Measurements from ENCODE around the gene RABGAP1L. TPM values are rescaled to one million over a fixed set of nuclear protein-coding genes. Genes with fewer than 3 reads are reported as not detected.

RABGAP1L gene
- total RNA-seq, 1 donor from 2014 or later = 83.9 TPM

DNA sequence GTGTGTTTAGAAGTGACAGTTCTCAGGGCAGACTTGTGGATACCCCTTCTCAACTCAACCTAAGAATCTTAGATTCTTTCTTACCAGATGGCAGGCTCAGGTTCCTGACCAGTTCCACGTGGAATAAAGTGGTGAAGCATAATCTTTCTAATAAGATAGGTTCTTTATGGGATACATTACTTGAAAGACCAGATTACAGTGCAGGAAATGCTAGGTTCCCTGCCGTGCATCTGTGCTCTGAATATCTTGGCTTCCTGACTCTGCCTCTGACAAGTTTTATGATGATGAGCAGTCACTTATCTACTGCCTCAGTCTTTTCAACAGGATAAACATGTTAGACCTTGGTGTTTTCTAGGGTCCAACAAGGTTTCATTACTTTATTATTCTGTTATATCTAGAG lies 632.5 kb downstream of the RABGAP1L start:
- TF ChIP-seq, protein P1, sequence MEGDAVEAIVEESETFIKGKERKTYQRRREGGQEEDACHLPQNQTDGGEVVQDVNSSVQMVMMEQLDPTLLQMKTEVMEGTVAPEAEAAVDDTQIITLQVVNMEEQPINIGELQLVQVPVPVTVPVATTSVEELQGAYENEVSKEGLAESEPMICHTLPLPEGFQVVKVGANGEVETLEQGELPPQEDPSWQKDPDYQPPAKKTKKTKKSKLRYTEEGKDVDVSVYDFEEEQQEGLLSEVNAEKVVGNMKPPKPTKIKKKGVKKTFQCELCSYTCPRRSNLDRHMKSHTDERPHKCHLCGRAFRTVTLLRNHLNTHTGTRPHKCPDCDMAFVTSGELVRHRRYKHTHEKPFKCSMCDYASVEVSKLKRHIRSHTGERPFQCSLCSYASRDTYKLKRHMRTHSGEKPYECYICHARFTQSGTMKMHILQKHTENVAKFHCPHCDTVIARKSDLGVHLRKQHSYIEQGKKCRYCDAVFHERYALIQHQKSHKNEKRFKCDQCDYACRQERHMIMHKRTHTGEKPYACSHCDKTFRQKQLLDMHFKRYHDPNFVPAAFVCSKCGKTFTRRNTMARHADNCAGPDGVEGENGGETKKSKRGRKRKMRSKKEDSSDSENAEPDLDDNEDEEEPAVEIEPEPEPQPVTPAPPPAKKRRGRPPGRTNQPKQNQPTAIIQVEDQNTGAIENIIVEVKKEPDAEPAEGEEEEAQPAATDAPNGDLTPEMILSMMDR (IDR thresholded peaks at IDR 0.05) = no peak
- Histone ChIP-seq H3K4me3 (no peak overlapping the region), H3K27me3 (ENCODE audit: low read depth) (no peaks in the 10 kb centered on the region), H3K27ac (no peak overlapping the region), H3K36me3 (no peaks in the 10 kb centered on the region), H3K9me3 (no peaks in the 10 kb centered on the region), H3K4me1 (no peaks in the 10 kb centered on the region)
- no peak for ATAC-seq
- no peak for DNase-seq
- intact Hi-C loops (cut with DNase I) = no loop called here

DNA sequence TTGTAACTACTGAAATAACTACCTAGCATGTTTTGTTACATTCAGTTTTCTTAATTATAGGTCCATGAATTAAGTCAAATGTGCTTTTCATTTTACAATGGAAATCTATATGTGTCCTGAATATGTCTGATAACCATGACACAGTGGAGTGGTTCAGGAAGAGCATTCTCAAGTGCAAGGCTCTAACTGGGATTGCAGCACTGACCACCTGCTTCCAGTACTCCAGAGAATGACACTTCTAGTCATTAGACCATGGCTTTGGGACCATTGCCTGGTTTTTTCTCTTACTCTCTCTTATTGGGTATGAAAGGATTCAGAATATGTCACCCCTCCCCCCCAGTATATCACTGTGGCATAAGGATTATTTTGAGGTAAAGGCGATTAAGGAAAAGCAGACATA lies 635.5 kb downstream of the RABGAP1L start:
- ATAC-seq (no peak), DNase-seq (no peak)
- no peaks in the 10 kb centered on the region for H3K36me3 ChIP-seq
- no peaks in the 10 kb centered on the region for H3K27me3 ChIP-seq (ENCODE audit: low read depth)
- intact Hi-C loops (cut with DNase I) = no loop called here
- peaks cover 5% of the 10 kb centered on the region for H3K4me1 ChIP-seq
- no peak overlapping the region for H3K4me3 ChIP-seq
- TF ChIP-seq, protein P1 (IDR thresholded peaks at IDR 0.05) = no peak
- no peaks in the 10 kb centered on the region for H3K9me3 ChIP-seq
- no peak overlapping the region for H3K27ac ChIP-seq

DNA sequence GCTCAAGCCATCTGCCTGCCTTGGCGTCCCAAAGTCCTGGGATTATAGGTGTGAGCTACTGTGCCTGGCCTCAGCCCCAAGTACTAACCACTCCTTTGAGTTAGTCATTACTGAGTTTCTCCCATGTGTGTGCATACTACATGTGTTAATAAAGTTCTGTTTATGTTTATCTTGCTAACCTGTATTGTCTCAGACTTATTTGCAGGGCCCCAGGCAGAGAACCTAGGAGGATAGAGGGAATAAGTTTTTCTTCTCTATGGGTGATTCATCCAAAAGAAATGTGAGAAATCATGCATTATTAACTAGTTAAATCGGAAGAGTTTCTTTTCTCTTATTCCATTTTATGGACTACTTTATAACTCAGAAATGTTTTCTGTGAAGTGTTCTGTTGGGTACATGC lies 636.5 kb downstream of the RABGAP1L start:
- TF ChIP-seq, protein P1 (IDR thresholded peaks at IDR 0.05) = no peak
- no peaks in the 10 kb centered on the region for H3K9me3 ChIP-seq
- no peak overlapping the region for H3K27ac ChIP-seq
- DNase-seq (no peak), ATAC-seq (no peak)
- no peak overlapping the region for H3K4me3 ChIP-seq
- H3K27me3 ChIP-seq (ENCODE audit: low read depth) = no peaks in the 10 kb centered on the region
- H3K4me1 ChIP-seq = peaks cover 12% of the 10 kb centered on the region
- H3K36me3 ChIP-seq = no peaks in the 10 kb centered on the region
- intact Hi-C loops (cut with DNase I) = no loop called here

DNA sequence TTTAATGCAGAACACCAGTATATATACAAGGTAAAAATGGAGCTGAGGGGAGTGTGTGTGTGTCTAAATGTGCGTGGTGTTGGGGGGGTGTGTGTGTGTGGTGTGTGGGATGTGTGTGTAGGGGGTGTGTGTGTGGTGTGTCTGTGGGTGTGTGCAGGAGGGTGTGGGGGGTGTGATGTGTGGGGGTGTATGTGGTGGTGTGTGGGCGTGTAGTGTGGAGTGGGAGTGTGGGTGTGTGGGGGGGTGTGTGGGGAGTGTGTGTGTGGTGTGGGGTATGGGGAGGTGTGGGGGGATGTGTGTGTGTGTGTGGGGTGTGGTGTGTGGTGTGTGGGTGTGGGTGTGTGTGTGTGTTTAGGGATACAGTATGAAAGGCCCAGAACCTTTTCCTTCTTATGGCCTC lies 638.1 kb downstream of the RABGAP1L start:
- H3K4me1 ChIP-seq = peaks cover 16% of the 10 kb centered on the region
- no peaks in the 10 kb centered on the region for H3K9me3 ChIP-seq
- H3K27me3 ChIP-seq (ENCODE audit: low read depth) = no peaks in the 10 kb centered on the region
- no peaks in the 10 kb centered on the region for H3K36me3 ChIP-seq
- peak in 1 of 2 donors; percentile 25 for ATAC-seq
- H3K4me3 ChIP-seq = no peak overlapping the region
- no peak for DNase-seq
- TF ChIP-seq, protein P1 (IDR thresholded peaks at IDR 0.05) = no peak
- intact Hi-C loops (cut with DNase I) = no loop called here
- no peak overlapping the region for H3K27ac ChIP-seq

DNA sequence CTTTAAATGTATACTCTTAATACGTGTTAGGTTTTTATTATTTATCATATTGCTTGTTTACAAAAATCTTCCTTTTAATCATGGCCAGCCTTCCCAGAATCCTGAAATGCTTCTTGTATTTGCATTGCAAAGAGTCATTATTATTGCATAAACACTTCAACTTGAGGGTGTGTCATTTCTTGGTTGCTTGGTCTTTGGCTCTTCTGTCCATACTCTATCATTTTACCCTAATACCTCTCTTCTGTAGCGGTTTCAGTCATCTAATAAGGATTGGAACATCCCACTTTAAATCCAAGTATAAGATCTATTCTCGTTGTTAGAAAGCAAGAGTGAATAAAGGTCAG lies 639.8 kb downstream of the RABGAP1L start:
- intact Hi-C loops (cut with DNase I) = no loop called here
- Histone ChIP-seq H3K27ac (peak overlapping the region; percentile 67), H3K36me3 (no peaks in the 10 kb centered on the region), H3K27me3 (ENCODE audit: low read depth) (no peaks in the 10 kb centered on the region), H3K4me1 (peaks cover 16% of the 10 kb centered on the region), H3K4me3 (peak overlapping the region; percentile 66), H3K9me3 (no peaks in the 10 kb centered on the region)
- peak; percentile 13 to 68 for ATAC-seq
- TF ChIP-seq, protein P1 (IDR thresholded peaks at IDR 0.05) = no peak
- DNase-seq = no peak
